ENCODE results near the gene RSPH9. TPM values are rescaled to one million over a fixed set of nuclear protein-coding genes. Genes with fewer than 3 reads are reported as not detected.
"Not testable (repeated sequence)": the region's sequence is repeated elsewhere in the genome, so short reads cannot be mapped to it uniquely, and the experiment has no call there.

The RSPH9 gene
- total RNA-seq, 1 donor = 0.18 TPM

- DNase-seq (ENCODE audit: low read depth) = no peak
- H3K4me3 ChIP-seq (ENCODE audit: low read depth, low read length) = no peak overlapping the region
- TF ChIP-seq, protein P1, sequence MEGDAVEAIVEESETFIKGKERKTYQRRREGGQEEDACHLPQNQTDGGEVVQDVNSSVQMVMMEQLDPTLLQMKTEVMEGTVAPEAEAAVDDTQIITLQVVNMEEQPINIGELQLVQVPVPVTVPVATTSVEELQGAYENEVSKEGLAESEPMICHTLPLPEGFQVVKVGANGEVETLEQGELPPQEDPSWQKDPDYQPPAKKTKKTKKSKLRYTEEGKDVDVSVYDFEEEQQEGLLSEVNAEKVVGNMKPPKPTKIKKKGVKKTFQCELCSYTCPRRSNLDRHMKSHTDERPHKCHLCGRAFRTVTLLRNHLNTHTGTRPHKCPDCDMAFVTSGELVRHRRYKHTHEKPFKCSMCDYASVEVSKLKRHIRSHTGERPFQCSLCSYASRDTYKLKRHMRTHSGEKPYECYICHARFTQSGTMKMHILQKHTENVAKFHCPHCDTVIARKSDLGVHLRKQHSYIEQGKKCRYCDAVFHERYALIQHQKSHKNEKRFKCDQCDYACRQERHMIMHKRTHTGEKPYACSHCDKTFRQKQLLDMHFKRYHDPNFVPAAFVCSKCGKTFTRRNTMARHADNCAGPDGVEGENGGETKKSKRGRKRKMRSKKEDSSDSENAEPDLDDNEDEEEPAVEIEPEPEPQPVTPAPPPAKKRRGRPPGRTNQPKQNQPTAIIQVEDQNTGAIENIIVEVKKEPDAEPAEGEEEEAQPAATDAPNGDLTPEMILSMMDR (IDR thresholded peaks at IDR 0.05; ENCODE audit: insufficient read depth, low read length) = no peak
Measured at GRCh38 chr6:43658161-43658560, 13.3 kb downstream of the RSPH9 start.

- H3K4me3 ChIP-seq (ENCODE audit: low read depth, low read length); DNase-seq (ENCODE audit: low read depth): not testable (repeated sequence)
Measured at GRCh38 chr6:43662948-43663347, 18.1 kb downstream of the RSPH9 start.

GRCh38 chr6:43665376-43665775 lies 20.5 kb downstream of the RSPH9 start:
- no peak overlapping the region for H3K4me3 ChIP-seq (ENCODE audit: low read depth, low read length)
- DNase-seq (ENCODE audit: low read depth) = no peak
- TF ChIP-seq, protein P1 (IDR thresholded peaks at IDR 0.05; ENCODE audit: insufficient read depth, low read length) = no peak

DNA sequence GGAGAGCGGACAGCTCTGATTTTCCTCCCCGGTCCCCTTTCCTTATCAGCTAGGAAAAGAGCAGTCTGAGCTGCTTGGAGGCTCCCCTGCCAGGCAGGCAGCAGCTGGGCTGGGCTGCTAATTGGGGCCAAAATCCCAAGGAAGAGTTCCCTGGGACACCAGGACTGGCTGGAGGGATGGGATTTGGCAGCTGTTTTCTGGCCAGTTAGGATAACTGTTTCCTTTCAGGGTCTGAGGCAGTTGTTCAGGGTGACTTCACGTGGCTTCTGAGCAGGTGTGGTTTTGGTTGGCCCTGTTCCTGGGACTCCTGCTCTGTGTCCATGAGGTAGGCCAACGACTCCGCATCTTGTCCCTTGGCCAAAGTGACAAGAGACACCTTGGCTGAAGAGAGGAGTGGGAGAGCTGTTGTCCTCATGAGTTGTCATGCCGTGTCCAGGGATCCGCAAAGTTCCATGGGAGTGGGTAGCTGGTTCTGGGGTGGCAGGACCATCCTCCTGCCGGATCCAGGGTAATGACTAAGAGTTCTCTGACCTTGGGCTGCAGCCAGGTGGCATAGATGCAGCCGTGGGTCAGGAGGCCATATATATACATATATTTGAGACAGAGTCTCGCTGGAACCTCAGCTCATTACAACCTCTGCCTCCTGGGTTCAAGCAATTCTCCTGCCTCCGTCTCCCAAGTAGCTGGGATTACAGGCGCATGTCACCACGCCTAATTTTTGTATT lies 21.5 kb downstream of the RSPH9 start:
- no peak for DNase-seq (ENCODE audit: low read depth)
- no peak overlapping the region for H3K4me3 ChIP-seq (ENCODE audit: low read depth, low read length)
- TF ChIP-seq, protein P1 (IDR thresholded peaks at IDR 0.05; ENCODE audit: insufficient read depth, low read length) = no peak

DNA sequence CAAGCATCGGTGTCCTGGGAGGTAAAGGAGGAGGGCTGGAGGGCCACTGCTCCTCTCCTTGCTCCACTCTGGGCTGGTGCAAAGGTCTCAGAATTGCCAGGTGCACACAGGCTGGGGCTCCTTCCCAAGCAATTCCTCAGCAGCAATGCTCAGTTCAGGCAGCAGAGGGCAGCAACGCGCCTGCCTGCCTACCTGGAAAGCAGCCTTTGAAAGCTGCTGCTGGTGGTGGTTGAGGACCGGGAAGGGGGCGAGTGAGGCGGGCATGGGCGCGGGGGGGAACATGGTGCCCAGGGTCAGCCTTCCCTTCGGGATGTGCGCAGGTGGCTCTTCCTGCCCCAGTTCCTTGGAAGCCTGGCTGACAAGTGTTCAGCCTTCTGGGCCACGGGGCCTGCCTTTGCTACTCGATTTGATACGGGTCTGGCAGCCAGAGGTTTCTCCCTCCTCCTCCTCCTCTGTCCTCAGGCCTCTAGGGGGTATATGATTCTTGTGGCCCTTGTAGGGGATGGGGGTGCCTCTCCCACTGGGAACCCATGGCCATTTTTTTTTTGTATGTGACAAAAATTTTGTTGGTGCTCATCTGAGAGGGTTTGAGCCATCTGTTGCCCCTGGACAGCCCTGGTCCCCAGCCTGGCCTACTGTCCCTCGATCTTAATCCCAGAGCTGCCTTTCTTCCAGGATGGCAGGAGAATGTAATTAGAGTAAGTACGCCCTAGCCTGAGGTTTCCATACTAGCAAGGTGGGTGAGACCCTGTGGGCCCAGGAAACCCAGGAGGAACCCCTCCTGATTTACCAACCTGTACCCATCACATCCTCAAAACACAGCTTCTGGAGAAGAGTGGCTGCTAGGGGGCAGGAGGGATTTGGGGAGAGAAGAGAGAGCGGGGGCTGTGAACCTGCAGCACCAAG lies 22.7 kb downstream of the RSPH9 start:
- DNase-seq (ENCODE audit: low read depth) = peak; percentile 64
- no peak overlapping the region for H3K4me3 ChIP-seq (ENCODE audit: low read depth, low read length)
- TF ChIP-seq, protein P1 (IDR thresholded peaks at IDR 0.05; ENCODE audit: insufficient read depth, low read length) = peak; percentile 93

- DNase-seq (ENCODE audit: low read depth) = peak; percentile 39
- H3K4me3 ChIP-seq (ENCODE audit: low read depth, low read length) = no peak overlapping the region
- TF ChIP-seq, protein P1 (IDR thresholded peaks at IDR 0.05; ENCODE audit: insufficient read depth, low read length) = peak; percentile 54
Measured at GRCh38 chr6:43668151-43669028, 23.6 kb downstream of the RSPH9 start.

Data from fibroblast of the aortic adventitia (primary cell).